CD14-positive monocyte (primary cell): ENCODE data around the gene CUEDC2. TPM values are rescaled to one million over a fixed set of nuclear protein-coding genes. Genes with fewer than 3 reads are reported as not detected.

Experiments used
- DNase-seq, 3 donors: peaks; one replicate each; pipeline ENCODE4 v3.0.0-alpha.2; 2011 to 2022
- H2AFZ ChIP-seq: 2 replicates; pipeline ENCODE4 v1.6.0; 2012; ENCODE audit warnings: mild to moderate bottlenecking, low read depth, low read length, inconsistent platforms; ENCODE audit not compliant: insufficient read depth, poor library complexity, severe bottlenecking
- H3K27ac ChIP-seq, 2 donors: 1 replicate in 1 of 2; 2 replicates in 1 of 2; pipeline ENCODE4 v1.5.1; 2012 to 2013; ENCODE audit warnings: low read length in 2 of 2, control low read depth in 1 of 2, inconsistent platforms in 1 of 2, low read depth in 1 of 2, mild to moderate bottlenecking in 1 of 2
- H3K27me3 ChIP-seq, 2 donors: one replicate each; pipeline versions ENCODE4 v1.6.0 to v1.6.1; 2011 to 2013; ENCODE audit warnings: low read length in 2 of 2; ENCODE audit not compliant: control insufficient read depth in 2 of 2, insufficient read depth in 2 of 2
- H3K36me3 ChIP-seq, 2 donors: replicated peaks in 1 of 2; 1 replicate in 1 of 2; 2 replicates in 1 of 2; pipeline versions ENCODE4 v1.5.1 to v1.6.1; 2012 to 2013; ENCODE audit warnings: low read length in 2 of 2, control low read depth in 1 of 2, inconsistent platforms in 1 of 2, mild to moderate bottlenecking in 1 of 2; ENCODE audit not compliant: insufficient read depth in 2 of 2, control insufficient read depth in 1 of 2
- H3K4me1 ChIP-seq, 2 donors: 1 replicate in 1 of 2; 2 replicates in 1 of 2; pipeline versions ENCODE4 v1.5.1 to v1.6.1; 2012 to 2013; ENCODE audit warnings: low read length in 2 of 2, control low read depth in 1 of 2, inconsistent platforms in 1 of 2, mild to moderate bottlenecking in 1 of 2, moderate library complexity in 1 of 2; ENCODE audit not compliant: insufficient read depth in 2 of 2, control insufficient read depth in 1 of 2
- H3K4me2 ChIP-seq: replicated peaks from 2 replicates; pipeline ENCODE3; 2012; ENCODE audit warnings: low read length, moderate library complexity, mild to moderate bottlenecking; ENCODE audit not compliant: poor library complexity, severe bottlenecking; ENCODE audit errors: extremely low read depth
- H3K4me3 ChIP-seq, 3 experiments: fragments of 200-600 bp in 1 of 3; sonication (generic) in 1 of 3; replicated peaks in 1 of 3; 1 replicate in 2 of 3; 2 replicates in 1 of 3; pipeline ENCODE4 v1.5.1; 2011 to 2013; ENCODE audit warnings: low read length in 3 of 3, mild to moderate bottlenecking in 3 of 3, control low read depth in 2 of 3, low read depth in 2 of 3, inconsistent platforms in 1 of 3, moderate library complexity in 1 of 3
- H3K79me2 ChIP-seq: 2 replicates; pipeline ENCODE4 v1.6.0; 2012; ENCODE audit warnings: mild to moderate bottlenecking, control low read depth, inconsistent platforms, low read length, moderate library complexity; ENCODE audit not compliant: insufficient read depth
- H3K9ac ChIP-seq: 2 replicates; pipeline ENCODE4 v1.6.0; 2017; ENCODE audit warnings: low read length, mild to moderate bottlenecking; ENCODE audit not compliant: insufficient read depth, poor library complexity, severe bottlenecking
- H3K9me3 ChIP-seq, 2 donors: replicated peaks in 1 of 2; 1 replicate in 1 of 2; 2 replicates in 1 of 2; pipeline versions ENCODE4 v1.5.1 to v1.6.1; 2012 to 2013; ENCODE audit warnings: low read length in 2 of 2, control low read depth in 1 of 2; ENCODE audit not compliant: control insufficient read depth in 1 of 2, insufficient read depth in 1 of 2
- H4K20me1 ChIP-seq: 2 replicates; pipeline ENCODE4 v1.6.0; 2012; ENCODE audit warnings: mild to moderate bottlenecking, low read length, control low read depth, moderate library complexity; ENCODE audit not compliant: insufficient read depth
- H3K27ac Mint-ChIP-seq, 7 donors: one replicate each; pipeline ENCODE4 v1.8.0; 2020; ENCODE audit warnings: mild to moderate bottlenecking in 7 of 7, mixed read lengths in 7 of 7, moderate library complexity in 6 of 7, inconsistent platforms in 2 of 7
- H3K27me3 Mint-ChIP-seq, 3 donors: one replicate each; pipeline ENCODE4 v1.8.0; 2021 to 2022; ENCODE audit warnings: low read depth in 3 of 3, mild to moderate bottlenecking in 3 of 3, mixed read lengths in 3 of 3, moderate library complexity in 3 of 3, inconsistent platforms in 1 of 3
- H3K36me3 Mint-ChIP-seq, 2 donors: one replicate each; pipeline ENCODE4 v1.8.0; 2020; ENCODE audit warnings: mixed read lengths in 2 of 2, inconsistent platforms in 1 of 2, mild to moderate bottlenecking in 1 of 2
- H3K4me1 Mint-ChIP-seq: one replicate; pipeline ENCODE4 v1.8.0; 2020; ENCODE audit warnings: mild to moderate bottlenecking, mixed read lengths
- H3K4me3 Mint-ChIP-seq, 2 donors: one replicate each; pipeline ENCODE4 v1.8.0; 2020; ENCODE audit warnings: mild to moderate bottlenecking in 2 of 2, mixed read lengths in 2 of 2, moderate library complexity in 1 of 2
- H3K9me3 Mint-ChIP-seq, 7 donors: one replicate each; pipeline ENCODE4 v1.8.0; 2020 to 2022; ENCODE audit warnings: mixed read lengths in 7 of 7, mild to moderate bottlenecking in 6 of 7, moderate library complexity in 6 of 7, inconsistent platforms in 2 of 7
- CTCF ChIP-seq: fragments of 200-600 bp; IDR thresholded peaks from one replicate; pipeline ENCODE4 v1.8.0; 2022; ENCODE audit warnings: antibody characterized with exemption, mild to moderate bottlenecking
- WGBS: methylation state at CpG from one replicate; pipeline ENCODE4 v1.1.5; 2013; ENCODE audit warnings: missing lambda C conversion rate; ENCODE audit not compliant: insufficient coverage; 5-methylcytosine and 5-hydroxymethylcytosine counted together
- intact Hi-C, 2 donors: fragments of 100-400 bp; cut with micrococcal nuclease; formaldehyde crosslinking; loops; one replicate each; pipeline versions ENCODE4 v1.15.0 to v1.15.1; 2023
- polyA plus RNA-seq, 3 donors: library from polyadenylated mRNA; depleted of rRNA in 1 of 3; unstranded in 2 of 3; stranded (reverse) in 1 of 3; fragments of 300-500 nt in 2 of 3; fragments of >200 nt in 1 of 3; fragmentation: Illumina TruSeq in 2 of 3; gene quantifications; 1 replicate in 2 of 3; 2 replicates in 1 of 3; pipeline ENCODE4 v1.2.3, GENCODE V29; 2012 to 2021

The CUEDC2 gene
- polyA plus RNA-seq, 3 donors: 58.5 to 70.2 (median 66.7) TPM

DNA sequence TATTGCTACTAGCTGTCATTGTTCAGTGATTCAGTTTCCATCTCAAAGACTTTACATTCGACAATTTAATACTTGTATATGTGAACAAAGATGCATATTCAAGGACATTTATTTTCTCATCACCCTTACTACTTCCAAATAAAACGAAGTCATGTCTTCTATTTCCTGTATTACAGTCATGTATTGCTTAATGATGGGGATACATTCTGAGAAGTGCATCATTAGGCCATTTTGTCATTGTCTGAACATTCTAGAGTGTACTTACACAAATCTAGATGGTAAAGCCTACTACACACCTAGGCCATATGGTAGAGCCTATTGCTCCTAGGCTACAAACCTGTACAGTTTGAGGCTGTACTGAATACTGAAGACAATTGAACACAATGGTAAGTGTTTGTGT lies 12.5 kb upstream of the CUEDC2 start:
- Mint-ChIP-seq H3K4me3 (no peak overlapping the region), H3K27ac (peak overlapping the region in 3 of 7 donors; percentile 4 to 54 (median 21)), H3K9me3 (peaks cover 0 to 3% (median 0%) of the 10 kb centered on the region in 7 donors), H3K4me1 (peaks cover 11% of the 10 kb centered on the region), H3K36me3 (no peaks in the 10 kb centered on the region), H3K27me3 (peaks cover 0 to 3% (median 2%) of the 10 kb centered on the region in 3 donors)
- Histone ChIP-seq H3K27ac (peak overlapping the region in 1 of 2 donors; percentile 44), H3K27me3 (no peaks in the 10 kb centered on the region), H3K4me2 (peak overlapping the region; percentile 5), H3K36me3 (no peaks in the 10 kb centered on the region), H3K4me3 (no peak overlapping the region), H2AFZ (no peak overlapping the region), H3K9ac (no peak overlapping the region), H3K79me2 (no peaks in the 10 kb centered on the region), H4K20me1 (no peaks in the 10 kb centered on the region), H3K9me3 (no peaks in the 10 kb centered on the region), H3K4me1 (peaks cover 13 to 25% of the 10 kb centered on the region in 2 donors)
- intact Hi-C loops: no loop called here
- TF ChIP-seq CTCF: no peak
- whole genome bisulfite sequencing: no CpG with 5 or more reads among the region's 2 CpGs
- DNase-seq: peak in 2 of 3 donors; percentile 60 to 64

GRCh38 chr10:102438374-102438773 lies 6.0 kb upstream of the CUEDC2 start:
- peaks cover 34% of the 10 kb centered on the region for H3K4me1 Mint-ChIP-seq
- intact Hi-C loops: loop anchor here in 1 of 2 donors (5.0 kb wide), 1 partner anchor 39 kb away; no protein-coding TSS in a partner anchor
- no peak overlapping the region for H3K4me2 ChIP-seq
- H3K27me3 Mint-ChIP-seq: peaks cover 0 to 3% (median 2%) of the 10 kb centered on the region in 3 donors
- H3K4me1 ChIP-seq: peaks cover 21 to 25% of the 10 kb centered on the region in 2 donors
- H3K9me3 ChIP-seq: no peaks in the 10 kb centered on the region
- no peak for TF ChIP-seq CTCF
- no peaks in the 10 kb centered on the region for H3K36me3 ChIP-seq
- DNase-seq: no peak
- no peaks in the 10 kb centered on the region for H3K27me3 ChIP-seq
- no peaks in the 10 kb centered on the region for H4K20me1 ChIP-seq
- no peak overlapping the region for H3K27ac ChIP-seq
- peaks cover 0 to 1% (median 0%) of the 10 kb centered on the region in 7 donors for H3K9me3 Mint-ChIP-seq
- no peak overlapping the region for H3K4me3 Mint-ChIP-seq
- no peaks in the 10 kb centered on the region for H3K36me3 Mint-ChIP-seq
- H2AFZ ChIP-seq: no peak overlapping the region
- no peak overlapping the region for H3K27ac Mint-ChIP-seq
- H3K79me2 ChIP-seq: no peaks in the 10 kb centered on the region
- no peak overlapping the region for H3K4me3 ChIP-seq
- WGBS: 0% methylated on average over 1 of the region's 1 CpG
- H3K9ac ChIP-seq: no peak overlapping the region
